K562 (cell line): ENCODE results near the gene NDUFA13. TPM values are rescaled to one million over a fixed set of nuclear protein-coding genes. Genes with fewer than 3 reads are reported as not detected.

Experiments
- ATAC-seq: fragments of 200-7000 bp; cut with Tn5 transposase; 3 replicates; pipeline ENCODE4 v1.9.1; 2020; ENCODE audit warnings: moderate library complexity
- BruUV-seq: library from RNA; stranded (reverse); fragments of 400-500 nt; replicated peaks from 2 replicates; lab custom pipeline; 2021; lab: Mats Ljungman, UMichigan
- CTCF ChIA-PET: fragments of 300-600 bp; formaldehyde crosslinking; extraction: SDS; loops from one replicate; lab custom pipeline; 2021; ENCODE audit warnings: low intra/inter-chr PET ratio; lab: Yijun Ruan, JAX
- POLR2A ChIA-PET: fragments of 300-600, 350-650 bp; sonication (Branson Sonifier 250); formaldehyde crosslinking; extraction: SDS; loops from one replicate; lab custom pipeline; 2021; ENCODE audit warnings: antibody characterized with exemption, inconsistent platforms; lab: Yijun Ruan, JAX
- DNase-seq, 4 experiments: peaks; one replicate each; pipeline versions ENCODE4 v3.0.0 to v3.0.0-alpha.2; 2011 to 2018; ENCODE audit warnings: low spot score in 3 of 4, mixed read lengths in 3 of 4; ENCODE audit errors: extremely low read depth in 1 of 4
- FAIRE-seq: peaks from 2 replicates; lab custom pipeline; 2011; peaks lifted over from hg19 to GRCh38; lab: Jason Lieb, UNC
- H2AFZ ChIP-seq: 2 replicates; pipeline ENCODE4 v1.6.0; 2011; ENCODE audit warnings: low read depth, low read length, control low read depth, inconsistent platforms
- H3K27ac ChIP-seq: fragments of 200-600 bp; 3 replicates; pipeline ENCODE4 v1.8.0; 2011; ENCODE audit warnings: low read depth, mild to moderate bottlenecking, control low read depth, inconsistent platforms, low read length, moderate library complexity, mixed read lengths; ENCODE audit errors: extremely low read depth
- H3K27me3 ChIP-seq, 2 experiments: fragments of 300-600 bp in 1 of 2; 2 replicates in 1 of 2; 3 replicates in 1 of 2; pipeline versions ENCODE4 v1.6.0 to v1.8.0; 2011; ENCODE audit warnings: inconsistent platforms in 2 of 2, low read length in 2 of 2, mild to moderate bottlenecking in 1 of 2, mixed read lengths in 1 of 2, moderate library complexity in 1 of 2; ENCODE audit not compliant: control insufficient read depth in 2 of 2, insufficient read depth in 2 of 2
- H3K36me3 ChIP-seq: fragments of 300-600 bp; 3 replicates; pipeline ENCODE4 v1.8.0; 2011; ENCODE audit warnings: mild to moderate bottlenecking, low read length, inconsistent platforms; ENCODE audit not compliant: control insufficient read depth, insufficient read depth
- H3K4me1 ChIP-seq, 2 experiments: fragments of 200-600 bp in 1 of 2; replicated peaks in 1 of 2; 2 replicates in 1 of 2; 3 replicates in 1 of 2; pipeline versions ENCODE4 v1.5.1 to v1.8.0; 2011; ENCODE audit warnings: inconsistent platforms in 2 of 2, low read length in 2 of 2, mild to moderate bottlenecking in 1 of 2, mixed read lengths in 1 of 2, moderate library complexity in 1 of 2; ENCODE audit not compliant: control insufficient read depth in 2 of 2, insufficient read depth in 2 of 2
- H3K4me2 ChIP-seq: 2 replicates; pipeline ENCODE4 v1.6.1; 2011; ENCODE audit warnings: low read length, control low read depth, inconsistent platforms, mixed read lengths; ENCODE audit not compliant: insufficient read depth
- H3K4me3 ChIP-seq: fragments of 200-600 bp; sonication (generic), shearing (Covaris generic); 2 replicates; pipeline ENCODE4 v1.5.1; 2016; ENCODE audit warnings: control low read depth, inconsistent platforms
- H3K79me2 ChIP-seq: fragments of 200-600 bp; 3 replicates; pipeline ENCODE4 v1.8.0; 2011; ENCODE audit warnings: low read length, inconsistent platforms; ENCODE audit not compliant: control insufficient read depth, insufficient read depth
- H3K9ac ChIP-seq, 2 experiments: 2 replicates each; pipeline versions ENCODE4 v1.6.0 to v1.6.1; 2011; ENCODE audit warnings: low read depth in 2 of 2, low read length in 2 of 2, control low read depth in 1 of 2, inconsistent platforms in 1 of 2, mild to moderate bottlenecking in 1 of 2, mixed read lengths in 1 of 2; ENCODE audit not compliant: insufficient read depth in 1 of 2
- H3K9me1 ChIP-seq: one replicate; pipeline ENCODE4 v1.6.0; 2011; ENCODE audit warnings: inconsistent platforms, mild to moderate bottlenecking, low read length, moderate library complexity; ENCODE audit not compliant: control insufficient read depth, insufficient read depth
- H3K9me3 ChIP-seq: replicated peaks from 2 replicates; pipeline ENCODE4 v1.5.1; 2011; ENCODE audit warnings: low read depth, low read length, inconsistent platforms; ENCODE audit not compliant: control insufficient read depth, insufficient read depth
- H4K20me1 ChIP-seq: replicated peaks from 2 replicates; pipeline ENCODE4 v1.6.1; 2011; ENCODE audit warnings: low read length, inconsistent platforms, mixed read lengths; ENCODE audit not compliant: control insufficient read depth, insufficient read depth
- KLF13 ChIP-seq: fragments of 450-650 bp; IDR thresholded peaks from 2 replicates; pipeline ENCODE4 v1.6.1; 2016; ENCODE audit warnings: missing genetic modification characterization, low read depth, mild to moderate bottlenecking, missing compliant biosample characterization, moderate library complexity, borderline replicate concordance
- POLR2G ChIP-seq: fragments of 200-400 bp; formaldehyde crosslinking; IDR thresholded peaks from 2 replicates; pipeline ENCODE4 v1.6.1; 2017; ENCODE audit warnings: low read depth, mild to moderate bottlenecking, antibody characterized with exemption, low read length, moderate library complexity
- PREB ChIP-seq: sonication (generic); formaldehyde crosslinking; IDR thresholded peaks from 2 replicates; pipeline ENCODE4 v1.8.1; 2023; ENCODE audit warnings: mild to moderate bottlenecking, missing genetic modification reagents
- RBFOX2 ChIP-seq: fragments of 200-400 bp; formaldehyde crosslinking; IDR thresholded peaks from 2 replicates; pipeline ENCODE4 v1.6.1; 2017; ENCODE audit warnings: low read depth, mild to moderate bottlenecking, low read length, moderate library complexity
- ZBTB33 ChIP-seq: sonication (generic); formaldehyde crosslinking; IDR thresholded peaks from 2 replicates; pipeline ENCODE4 v1.8.1; 2023; ENCODE audit warnings: mild to moderate bottlenecking, missing genetic modification reagents
- ZNF384 ChIP-seq: IDR thresholded peaks from 2 replicates; pipeline ENCODE4 v1.6.1; 2012; ENCODE audit warnings: low read depth, low read length, improper control_type of control experiment
- WGBS: fragments of 100-300 bp; shearing (Covaris generic); methylation state at CpG from one replicate; pipeline ENCODE4 v1.1.6; 2016; ENCODE audit warnings: low coverage, mixed read lengths; ENCODE audit not compliant: insufficient coverage; ENCODE audit errors: missing lambda C conversion rate; 5-methylcytosine and 5-hydroxymethylcytosine counted together
- in situ Hi-C: fragments of 300-500 bp; cut with MboI; formaldehyde crosslinking; loops from 4 replicates; pipeline ENCODE4 v1.15.0; 2018; ENCODE audit warnings: inconsistent platforms, mixed read lengths
- intact Hi-C: fragments of 100-400 bp; cut with micrococcal nuclease; formaldehyde crosslinking; loops from 2 replicates; pipeline ENCODE4 v1.14.2; 2022
- polyA plus RNA-seq, 8 experiments: library from polyadenylated mRNA; depleted of rRNA in 4 of 8; stranded (reverse) in 5 of 8; unstranded in 3 of 8; fragments of >200 nt; fragmentation: Nextera tagmentation in 2 of 8; fragmentation: Illumina TruSeq in 1 of 8; extraction: Ambion mirVana in 2 of 8; extraction: Trizol in 1 of 8; gene quantifications; 2 replicates each; pipeline versions ENCODE4 v1.2.1 to v1.2.3, GENCODE V29; 2011 to 2014; ENCODE audit warnings: inconsistent platforms in 1 of 8, missing spikeins in 1 of 8
- total RNA-seq, 7 experiments: library from RNA; depleted of rRNA in 6 of 7; stranded (reverse); fragments of >200 nt in 6 of 7; fragmentation: Illumina TruSeq in 2 of 7; extraction: Trizol in 2 of 7; gene quantifications; 2 replicates each; pipeline versions ENCODE4 v1.2.1 to v1.2.3, GENCODE V29; 2011 to 2021; ENCODE audit warnings: low replicate concordance in 1 of 7

NDUFA13 gene
- total and polyA plus RNA-seq, 9 of the 15 experiments (the other 6 are each of a cell fraction or from before 2014, with no cell fraction given): 146 to 596 (median 429) TPM

GRCh38 chr19:19528721-19529490, 12.9 kb downstream of the NDUFA13 start, which contains the start of gene YJEFN3:
YJEFN3 (plus strand) TSS chr19:19528911; CDS start chr19:19528933, 22 bp downstream.
- H3K27me3 ChIP-seq: no peaks in the 10 kb centered on the region
- FAIRE-seq (no peak), DNase-seq (no peak), ATAC-seq (no peak)
- H4K20me1 ChIP-seq: 0 out of 2 replicates have a peak, but pooled peaks cover 10% of the 10 kb centered on the region
- no TSS peak for BruUV-seq
- H3K36me3 ChIP-seq: peaks cover 53% of the 10 kb centered on the region
- 92% methylated on average over 23 of the region's 50 CpGs for WGBS
- H3K4me2 ChIP-seq: no peak within 1 kb of the TSS
- no peak within 1 kb of the TSS for H2AFZ ChIP-seq
- no peak within 1 kb of the TSS for H3K4me3 ChIP-seq
- H3K9me3 ChIP-seq: no peaks in the 10 kb centered on the region
- H3K79me2 ChIP-seq: peaks cover 19% of the 10 kb centered on the region
- peaks cover 8% of the 10 kb centered on the region for H3K9me1 ChIP-seq
- CTCF ChIA-PET: no interaction called here
- H3K4me1 ChIP-seq: peaks cover 5 to 39% of the 10 kb centered on the region in 2 experiments
- in situ Hi-C loops (loop anchor here (25.0 kb wide), 1 partner anchor 108 kb away; the partner anchor contains the start of genes GMIP and LPAR2), intact Hi-C loops (no loop called here)
- no peak for TF ChIP-seq ZNF384
- peak; percentile 55; the same call in 1 of the 2 replicates for TF ChIP-seq ZBTB33 (CRISPR knock-in tag)
- TF ChIP-seq KLF13 (tag): no peak
- no peak for TF ChIP-seq PREB (CRISPR knock-in tag)
- peak; percentile 64 for TF ChIP-seq POLR2G
- peak; percentile 60 for TF ChIP-seq RBFOX2
- POLR2A ChIA-PET: interaction anchor here (0.7 to 1.4 kb wide), 2 partner anchors 12 to 13 kb away, joined by 4 to 5 read pairs; partner anchors contain the start of gene NDUFA13
- no peak within 1 kb of the TSS; a peak in 2 of 4 replicates for H3K9ac ChIP-seq
- no peak within 1 kb of the TSS for H3K27ac ChIP-seq
